ENCODE data around the gene PPP5C.
"Not testable (repeated sequence)": the region's sequence is repeated elsewhere in the genome, so short reads cannot be mapped to it uniquely, and the experiment has no call there.

Gene PPP5C

GRCh38 chr19:46386996-46387712 is 40.3 kb downstream of the PPP5C start:
- ATAC-seq, result no peak

GRCh38 chr19:46387713-46388130 is 40.8 kb downstream of the PPP5C start:
- no peak for ATAC-seq

- ATAC-seq, result no peak
Measured at GRCh38 chr19:46388311-46389095, 41.6 kb downstream of the PPP5C start.

DNA sequence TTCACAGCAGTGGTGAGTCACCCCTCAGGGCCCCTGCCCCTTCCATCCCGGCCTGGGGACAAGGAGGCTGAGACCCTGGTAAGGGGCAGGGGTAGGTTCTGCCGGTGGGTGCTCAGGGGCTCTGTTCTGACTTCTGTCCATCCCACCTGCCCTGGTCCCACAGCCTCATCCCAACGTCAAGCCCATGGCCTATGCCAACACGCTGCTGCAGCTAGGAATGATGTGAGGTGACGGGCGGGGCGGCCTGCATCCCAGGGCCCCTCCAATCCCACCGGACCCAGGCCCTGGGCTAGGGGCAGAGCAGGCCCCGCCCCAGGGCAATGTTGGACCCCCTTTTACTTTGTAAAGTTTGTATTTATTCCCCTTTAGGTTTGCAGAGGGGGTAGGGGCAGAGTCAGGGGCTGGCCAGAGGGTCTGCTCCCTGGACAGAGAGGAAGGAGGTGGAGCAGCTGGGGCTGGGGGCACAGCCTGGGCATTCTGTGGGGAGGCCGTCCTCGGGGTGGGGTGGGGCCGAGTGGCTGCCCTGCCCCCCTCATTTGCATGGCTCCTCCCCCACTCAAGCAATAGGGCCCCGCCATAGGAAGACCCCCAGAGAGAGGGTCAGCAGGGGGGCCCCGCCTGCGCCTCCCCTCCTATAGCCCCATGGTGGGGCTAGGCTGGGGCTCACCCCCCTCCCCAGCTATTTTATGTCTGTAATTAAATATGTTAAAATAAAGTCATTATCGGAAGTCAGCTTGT is 43.4 kb downstream of the PPP5C start:
- ATAC-seq, result no peak

GRCh38 chr19:46390866-46391265 is 44.0 kb downstream of the PPP5C start:
- ATAC-seq, result no peak

GRCh38 chr19:46391296-46392251 is 44.7 kb downstream of the PPP5C start:
- ATAC-seq, result no peak

- no peak for ATAC-seq
Measured at GRCh38 chr19:46392252-46392801, 45.4 kb downstream of the PPP5C start.

- no peak for ATAC-seq
Measured at GRCh38 chr19:46392837-46393236, 46.0 kb downstream of the PPP5C start.

GRCh38 chr19:46393456-46394401 is 46.8 kb downstream of the PPP5C start:
- ATAC-seq, result peak in 1 of 2 donors; percentile 5

- ATAC-seq, result peak in 1 of 2 donors; percentile 12
Measured at GRCh38 chr19:46394402-46394797, 47.5 kb downstream of the PPP5C start.

DNA sequence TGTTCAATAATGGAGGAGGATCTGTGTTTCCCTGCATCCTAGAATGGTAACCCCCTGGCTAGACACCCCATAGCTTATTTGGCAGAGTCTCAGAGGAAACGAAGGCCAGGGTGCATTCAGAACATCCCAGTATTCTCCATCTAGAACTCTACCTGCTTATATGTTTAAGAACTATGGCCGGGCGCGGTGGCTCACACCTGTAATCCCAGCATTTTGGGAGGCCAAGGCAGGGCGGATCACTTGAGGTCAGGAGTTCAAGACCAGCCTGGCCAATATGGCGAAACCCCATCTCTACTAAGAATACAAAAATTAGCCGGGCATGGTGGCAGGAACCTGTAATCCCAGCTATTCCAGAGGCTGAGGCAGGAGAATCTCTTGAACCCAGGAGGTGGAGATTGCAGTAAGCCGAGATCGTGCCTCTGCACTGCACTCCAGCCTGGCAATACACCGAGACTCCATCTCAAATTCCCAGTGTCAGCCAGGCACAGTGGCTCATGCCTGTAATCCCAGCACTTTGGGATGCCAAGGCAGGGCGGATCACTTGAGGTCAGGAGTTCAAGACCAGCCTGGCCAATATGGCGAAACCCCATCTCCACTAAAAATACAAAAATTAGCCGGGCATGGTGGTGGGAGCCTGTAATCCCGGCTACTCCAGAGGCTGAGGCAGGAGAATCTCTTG is 51.1 kb downstream of the PPP5C start:
- not testable (repeated sequence) for ATAC-seq

GRCh38 chr19:46402725-46403124 is 55.8 kb downstream of the PPP5C start:
- no peak for ATAC-seq

GRCh38 chr19:46404055-46404752 is 57.3 kb downstream of the PPP5C start:
- ATAC-seq, result no peak

DNA sequence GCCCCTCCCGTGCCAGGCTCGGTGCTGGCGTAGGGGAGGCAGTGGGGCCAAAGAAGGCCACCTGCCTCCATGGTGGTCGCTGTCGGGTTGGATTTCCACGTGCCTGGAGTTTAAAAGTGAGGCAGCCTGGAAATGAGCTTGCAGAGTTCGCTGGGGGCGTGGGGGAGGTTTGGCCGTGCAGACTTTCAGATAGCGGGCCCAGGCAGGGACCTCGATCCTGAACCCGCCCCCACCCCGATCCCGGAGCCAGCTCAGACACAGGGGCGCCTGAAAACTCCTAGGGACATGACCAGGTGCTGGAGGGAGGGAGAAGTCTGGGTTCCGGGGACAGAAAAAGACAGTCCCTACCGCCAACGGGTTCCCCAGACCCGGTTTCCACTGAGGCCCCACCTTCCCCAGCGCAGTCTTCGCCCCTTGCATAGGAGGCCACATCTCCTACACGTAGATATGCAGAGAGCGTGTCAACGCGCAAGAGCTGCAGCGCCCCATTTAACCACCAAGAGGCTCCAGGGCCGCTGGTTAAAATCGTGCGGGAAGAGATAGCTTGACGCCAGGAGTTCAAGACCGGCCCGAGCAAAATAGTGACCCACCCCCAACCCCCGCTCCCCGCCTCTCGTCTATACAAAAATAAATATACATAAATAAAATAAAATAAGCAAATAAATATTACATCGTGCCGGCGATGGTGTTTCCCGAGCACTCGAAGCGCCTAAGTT is 58.0 kb downstream of the PPP5C start:
- ATAC-seq, result no peak

GRCh38 chr19:46406976-46407375 is 60.1 kb downstream of the PPP5C start:
- no peak for ATAC-seq

DNA sequence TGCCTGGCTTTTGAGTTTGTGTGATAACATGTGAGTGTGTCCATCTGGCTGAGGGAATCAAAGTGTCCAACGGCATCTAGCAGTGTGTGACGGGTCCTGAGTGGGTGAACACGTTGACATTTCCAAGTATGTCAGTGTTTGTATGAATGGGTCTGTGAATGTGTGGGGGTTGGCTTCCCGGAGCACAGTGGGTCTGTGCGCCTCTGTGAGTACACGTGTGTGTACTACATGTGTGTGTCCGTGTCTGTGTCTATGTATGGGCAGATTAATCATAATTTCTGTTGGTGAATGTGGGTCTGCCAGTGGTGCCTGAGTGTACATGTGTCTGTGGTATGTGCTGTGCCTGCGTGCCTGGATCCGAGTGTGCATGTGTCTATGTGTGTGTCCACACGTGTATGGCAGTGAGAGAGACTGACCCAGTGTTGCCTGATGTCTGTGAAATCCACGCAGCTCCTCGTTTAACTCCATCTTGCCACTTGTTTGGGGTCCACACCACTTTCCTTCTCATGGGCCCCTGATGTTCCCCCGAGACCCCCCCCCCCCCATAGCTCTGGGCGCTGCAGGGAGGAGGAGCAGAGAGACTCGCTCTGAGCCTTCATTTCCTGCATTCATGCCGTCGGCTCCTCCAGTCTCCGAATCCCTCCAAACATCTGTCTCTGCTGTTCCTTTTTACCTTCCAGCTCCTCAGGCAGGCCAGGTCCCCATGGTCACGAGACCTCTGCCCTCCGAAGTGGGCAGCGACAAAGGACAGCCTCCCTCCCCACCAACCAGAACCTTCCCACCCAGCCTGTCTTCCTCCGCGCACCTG is 61.2 kb downstream of the PPP5C start:
- ATAC-seq, result no peak

- no peak for ATAC-seq
Measured at GRCh38 chr19:46408664-46409039, 61.8 kb downstream of the PPP5C start.

DNA sequence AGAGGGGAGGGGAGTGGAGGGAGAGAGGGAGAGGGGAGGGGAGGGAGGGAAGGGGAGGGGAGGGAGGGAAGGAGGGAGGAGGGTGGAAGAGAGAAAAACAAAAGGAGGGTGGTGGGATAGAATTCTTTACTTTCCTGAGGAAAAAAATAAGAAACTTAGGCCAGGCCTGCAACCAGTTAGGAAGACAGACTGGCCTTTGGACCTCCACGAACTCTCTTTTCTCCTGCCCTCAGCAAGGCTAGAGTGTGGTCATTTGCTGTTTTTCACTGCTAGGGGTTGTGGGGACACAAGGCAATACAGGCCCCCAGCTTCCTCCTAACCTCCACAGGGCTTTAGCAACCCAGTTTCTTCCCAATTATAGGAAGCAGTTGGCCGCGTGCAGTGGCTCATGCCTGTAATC is 62.3 kb downstream of the PPP5C start:
- no peak for ATAC-seq

Measured in activated CD4-positive, CD25-positive, alpha-beta regulatory T cell treated with anti-CD3 and anti-CD28 coated beads, Interleukin-2, amount 50 U/mL, for 24 hours (primary cell).